ENCODE results near the gene KCNJ10.
"Not testable (repeated sequence)": the region's sequence is repeated elsewhere in the genome, so short reads cannot be mapped to it uniquely, and the experiment has no call there.

KCNJ10 gene

GRCh38 chr1:160069460-160070231 lies at the start of gene KCNJ10:
KCNJ10 (minus strand) TSS chr1:160070160; CDS start chr1:160042532, 27,628 bp downstream.
- DNase-seq: no peak

DNA sequence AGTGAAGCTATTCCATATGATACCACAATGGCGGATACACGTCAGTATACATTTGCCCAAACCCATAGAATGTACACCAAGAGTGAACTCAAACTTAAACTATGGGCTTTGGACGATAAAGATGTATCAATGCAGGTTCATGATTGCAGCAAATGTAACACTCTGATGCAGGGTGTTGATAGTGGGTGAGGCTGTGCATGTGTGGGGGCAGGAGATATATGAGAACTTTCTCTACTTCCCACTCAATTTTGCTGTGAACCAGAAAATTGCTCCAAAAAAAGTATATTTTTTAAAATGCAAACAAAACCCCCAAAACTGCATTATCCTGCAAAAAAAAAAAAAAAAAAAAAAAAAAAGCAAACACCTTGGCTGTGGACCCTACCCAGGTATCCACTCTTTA lies 49.0 kb upstream of the KCNJ10 start:
- DNase-seq: no peak

DNA sequence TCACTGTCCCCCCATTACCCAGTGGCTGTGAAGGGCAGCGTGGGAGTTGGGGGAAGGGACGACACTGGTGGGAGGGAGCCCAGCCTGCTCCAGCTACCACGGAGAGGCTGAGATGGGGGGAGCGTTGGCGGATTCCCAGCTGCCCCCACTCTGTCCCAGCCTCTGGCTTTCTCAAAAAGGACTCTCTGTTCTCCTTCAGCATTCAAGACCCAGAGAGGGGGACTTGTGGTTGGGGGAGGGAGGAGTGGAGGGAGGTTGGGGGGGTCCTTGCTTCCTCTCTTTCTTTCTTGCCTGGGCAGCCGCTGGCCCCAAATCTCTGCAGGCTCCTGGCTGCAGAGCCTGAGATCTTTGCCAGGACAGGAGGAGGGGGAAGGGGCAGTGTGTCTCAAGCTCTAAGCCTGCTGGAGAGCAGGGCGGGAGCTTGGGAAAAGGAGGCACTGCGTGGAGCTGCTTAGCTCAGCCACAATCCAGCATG lies 47.8 kb upstream of the KCNJ10 start:
- peak in 1 of 2 experiments; percentile 45 for DNase-seq

DNA sequence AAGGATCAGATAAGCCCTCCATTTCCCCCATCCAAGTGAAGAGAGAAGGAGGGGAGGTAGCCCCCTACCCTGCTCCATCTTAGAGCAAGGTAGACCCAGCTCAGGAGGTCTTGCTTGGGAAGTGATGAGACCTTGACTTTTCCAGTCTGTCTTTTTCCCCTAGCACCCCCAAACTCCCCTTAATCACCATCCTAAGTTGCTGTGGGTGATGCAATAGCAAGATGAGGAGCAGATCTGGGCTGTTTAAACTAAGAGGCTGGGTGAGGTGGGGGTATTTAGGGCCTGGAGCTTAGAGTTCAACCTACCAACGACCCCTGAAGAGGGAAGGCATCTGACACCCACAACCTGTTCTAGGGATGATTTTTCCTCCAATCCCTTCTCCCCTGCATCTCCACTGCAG lies 47.3 kb upstream of the KCNJ10 start:
- no peak for DNase-seq

DNA sequence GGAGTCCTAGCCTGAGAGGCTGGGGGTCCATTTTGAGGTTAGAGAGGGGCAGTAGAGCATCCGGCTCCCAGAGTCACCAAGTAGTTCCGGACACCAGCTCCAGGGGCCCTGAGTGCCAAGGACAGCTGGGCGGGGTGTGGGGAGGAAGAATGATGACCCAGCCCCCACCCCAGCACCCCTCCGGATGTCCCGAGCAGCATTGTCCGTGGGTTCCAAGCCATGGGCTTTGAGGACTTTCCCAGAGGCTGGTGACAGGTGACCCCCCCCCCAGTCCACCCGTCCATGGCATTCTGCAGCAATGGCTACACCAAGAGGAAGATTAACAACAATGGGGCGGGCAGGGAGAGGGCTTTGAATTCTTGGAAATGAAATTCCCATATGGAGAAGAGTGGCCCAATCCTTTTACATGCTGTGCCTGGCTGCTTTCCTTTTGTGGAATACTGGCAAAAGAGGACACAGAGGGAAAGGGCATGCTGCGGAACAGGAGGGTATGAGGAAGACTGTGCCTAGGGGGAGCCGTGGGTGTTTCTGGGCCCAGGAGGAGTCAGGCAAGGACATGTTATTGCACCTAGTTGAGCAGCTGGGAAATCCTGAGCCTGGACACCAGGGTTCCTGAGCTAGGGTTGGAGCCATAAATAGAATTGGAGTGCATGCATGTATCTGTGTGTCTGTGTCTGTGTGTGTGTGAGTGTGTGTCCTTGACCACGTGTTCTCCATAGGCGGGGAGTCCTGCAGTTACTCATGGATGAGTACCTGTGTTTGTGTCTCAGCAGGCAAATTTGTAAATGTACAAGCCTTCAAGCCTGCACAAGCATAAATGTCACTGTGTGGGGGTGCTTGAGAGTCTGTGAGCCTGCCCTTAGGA lies 46.6 kb upstream of the KCNJ10 start:
- no peak for DNase-seq

- no peak for DNase-seq
Observed at GRCh38 chr1:160115545-160116282, 45.8 kb upstream of the KCNJ10 start, which contains the start of gene ATP1A2. ATP1A2 (plus strand) TSS chr1:160115759; CDS start chr1:160115862, 103 bp downstream.

DNA sequence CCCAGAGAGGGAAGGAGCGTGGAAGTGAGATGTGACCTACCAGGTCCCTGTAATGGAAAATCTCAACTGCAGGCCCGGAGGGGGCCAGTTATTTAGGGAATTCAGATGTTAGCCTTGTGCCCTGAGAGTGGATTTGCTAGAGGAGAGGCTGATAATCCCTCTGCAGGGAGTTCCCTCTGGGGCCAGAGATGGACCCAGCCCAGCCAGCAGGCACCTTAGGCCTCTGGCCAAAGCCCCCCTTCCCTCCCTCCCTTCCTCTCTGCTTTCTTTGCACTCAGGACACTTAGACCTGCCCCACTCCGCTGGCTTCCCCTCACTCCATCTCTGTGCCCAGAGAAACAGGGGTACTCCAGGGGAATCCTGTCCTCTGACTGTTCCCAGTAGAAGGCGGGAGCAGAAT lies 44.1 kb upstream of the KCNJ10 start:
- no peak for DNase-seq

DNA sequence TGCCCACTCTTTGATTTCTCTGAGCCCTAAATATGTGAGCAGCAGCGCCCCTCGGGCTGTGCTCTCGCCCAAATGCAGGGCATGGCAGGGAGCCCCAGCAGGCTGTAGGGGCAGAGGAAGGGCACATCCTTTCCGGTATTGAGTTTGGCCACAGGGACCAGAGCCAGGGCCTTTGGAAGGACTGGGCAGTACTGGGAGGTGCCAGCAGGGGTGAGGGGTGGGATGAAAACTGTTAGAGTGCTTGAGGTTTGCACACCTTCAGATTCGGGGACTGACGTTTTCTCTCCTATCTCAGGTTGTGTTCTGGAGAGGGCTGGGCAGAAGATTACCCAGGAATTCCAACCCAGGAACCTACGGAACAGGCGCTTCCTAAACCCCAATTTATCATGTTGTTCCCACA lies 43.4 kb upstream of the KCNJ10 start:
- no peak for DNase-seq

GRCh38 chr1:160112357-160112756 lies 42.4 kb upstream of the KCNJ10 start:
- DNase-seq: no peak

- not testable (repeated sequence) for DNase-seq
Observed at GRCh38 chr1:160111462-160111861, 41.5 kb upstream of the KCNJ10 start.

DNA sequence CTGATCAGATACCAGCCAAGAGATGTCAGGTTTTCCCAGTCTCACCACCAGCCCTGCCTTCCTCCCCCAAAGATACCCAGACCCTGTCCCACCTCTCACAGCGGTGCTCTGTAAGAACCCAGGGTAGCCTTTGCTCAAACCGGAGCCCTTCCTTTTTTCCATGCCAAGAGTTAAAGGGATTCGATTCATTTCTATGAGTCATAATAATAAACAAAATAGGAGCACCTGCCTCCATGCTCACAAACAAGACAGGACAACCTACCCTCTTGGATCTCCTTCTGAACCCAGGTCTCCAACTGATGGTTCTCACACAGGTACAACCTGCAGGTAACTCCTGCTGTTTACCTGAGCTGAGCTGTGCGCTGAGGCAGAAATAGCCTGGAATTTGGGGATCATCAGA lies 39.7 kb upstream of the KCNJ10 start:
- DNase-seq: no peak

DNA sequence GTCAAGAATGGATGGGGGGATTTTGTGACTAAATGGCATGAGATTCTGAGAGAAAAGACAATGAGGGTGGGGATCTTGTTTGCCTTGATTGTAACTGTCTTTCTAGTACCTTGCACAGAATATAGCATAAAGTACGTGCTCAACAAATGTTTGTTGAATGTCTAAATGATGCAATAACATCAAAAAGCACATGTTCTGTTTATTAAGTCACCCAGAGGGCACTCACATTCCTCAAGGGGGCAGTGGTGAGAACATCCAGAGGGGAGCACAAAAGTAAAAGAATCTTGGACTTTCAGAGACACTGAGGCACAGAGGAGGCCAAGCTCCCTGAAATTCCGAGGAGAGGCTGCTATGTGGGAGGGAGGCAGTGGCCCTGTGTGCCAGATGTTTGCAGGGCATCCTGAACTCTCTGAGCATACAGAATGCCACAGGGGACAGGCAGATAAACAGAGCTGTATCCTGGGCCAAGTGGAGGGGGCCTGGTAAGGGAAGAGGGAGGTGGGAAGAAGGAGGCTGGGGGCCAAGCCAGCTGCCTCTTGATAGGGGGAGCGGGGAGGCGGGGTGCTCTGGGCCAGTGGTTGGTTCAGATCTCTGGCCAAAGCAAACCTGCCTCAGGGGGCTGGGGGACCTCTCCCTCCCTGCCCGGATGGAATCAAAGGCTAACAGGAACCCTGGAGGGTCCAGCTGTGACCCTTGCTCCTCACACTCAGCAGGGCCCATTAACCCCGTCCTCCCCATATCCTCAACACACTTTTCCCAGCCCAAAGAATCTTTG lies 39.1 kb upstream of the KCNJ10 start:
- DNase-seq: peak in 1 of 2 experiments; percentile 57

- DNase-seq: no peak
Observed at GRCh38 chr1:160107512-160107911, 37.6 kb upstream of the KCNJ10 start.

- DNase-seq: no peak
Observed at GRCh38 chr1:160105155-160105554, 35.2 kb upstream of the KCNJ10 start.

DNA sequence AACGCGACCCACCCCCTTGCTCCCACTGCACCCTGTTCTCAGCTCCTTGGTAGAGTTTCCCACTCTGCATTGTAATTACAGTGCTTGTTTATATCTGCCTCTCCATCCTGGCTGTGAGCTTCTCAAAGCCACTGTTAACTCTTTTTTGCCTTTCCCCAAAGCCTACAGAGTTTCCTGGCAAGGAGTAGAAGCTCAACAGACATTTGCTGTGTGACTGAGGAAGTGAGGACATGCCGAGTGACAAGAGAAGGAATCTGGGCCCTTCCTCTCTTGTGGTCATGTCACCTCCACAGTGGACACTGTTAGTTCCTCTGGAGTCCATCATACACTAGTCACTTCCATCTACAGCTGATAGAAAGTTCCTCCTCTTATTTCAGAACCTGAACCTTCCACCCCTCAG lies 34.5 kb upstream of the KCNJ10 start:
- DNase-seq: no peak

DNA sequence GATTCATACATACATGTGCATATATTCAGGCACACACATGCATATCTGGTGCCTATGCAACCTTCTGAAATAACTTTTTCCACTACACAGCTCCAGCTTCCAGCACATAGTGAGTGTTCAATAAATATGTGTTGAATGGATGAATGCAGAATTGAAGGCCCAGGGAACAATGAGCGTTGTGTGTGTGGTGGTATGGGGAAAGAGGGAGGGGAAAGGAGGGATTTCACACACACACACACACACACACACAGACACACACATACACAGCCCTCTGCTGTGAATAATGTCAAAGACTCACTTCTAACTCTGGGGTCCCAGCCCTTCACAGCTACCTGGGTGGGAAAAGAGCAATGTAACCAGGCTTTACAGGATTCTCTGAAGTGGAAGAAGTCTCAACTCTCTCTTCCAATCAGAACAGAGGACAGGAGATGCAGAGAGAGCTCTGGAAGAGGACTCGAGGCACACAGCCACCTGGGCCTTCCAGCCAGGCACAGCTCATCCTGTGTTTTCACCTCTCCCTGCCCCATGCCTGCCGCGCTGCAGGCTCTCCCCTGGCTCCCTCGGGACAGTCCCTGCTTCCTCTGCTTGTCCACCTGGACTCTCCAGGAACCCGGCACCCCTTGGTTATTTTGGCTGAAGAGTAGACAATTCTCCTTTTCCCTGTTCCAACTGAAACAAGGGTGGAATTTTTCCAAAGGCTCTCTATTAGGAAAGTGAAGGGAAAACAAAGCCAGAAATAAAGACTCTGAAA lies 33.9 kb upstream of the KCNJ10 start:
- no peak for DNase-seq

- no peak for DNase-seq
Observed at GRCh38 chr1:160101717-160102522, 32.0 kb upstream of the KCNJ10 start.

GRCh38 chr1:160101037-160101716 lies 31.2 kb upstream of the KCNJ10 start:
- peak; percentile 78 to 89 for DNase-seq

DNA sequence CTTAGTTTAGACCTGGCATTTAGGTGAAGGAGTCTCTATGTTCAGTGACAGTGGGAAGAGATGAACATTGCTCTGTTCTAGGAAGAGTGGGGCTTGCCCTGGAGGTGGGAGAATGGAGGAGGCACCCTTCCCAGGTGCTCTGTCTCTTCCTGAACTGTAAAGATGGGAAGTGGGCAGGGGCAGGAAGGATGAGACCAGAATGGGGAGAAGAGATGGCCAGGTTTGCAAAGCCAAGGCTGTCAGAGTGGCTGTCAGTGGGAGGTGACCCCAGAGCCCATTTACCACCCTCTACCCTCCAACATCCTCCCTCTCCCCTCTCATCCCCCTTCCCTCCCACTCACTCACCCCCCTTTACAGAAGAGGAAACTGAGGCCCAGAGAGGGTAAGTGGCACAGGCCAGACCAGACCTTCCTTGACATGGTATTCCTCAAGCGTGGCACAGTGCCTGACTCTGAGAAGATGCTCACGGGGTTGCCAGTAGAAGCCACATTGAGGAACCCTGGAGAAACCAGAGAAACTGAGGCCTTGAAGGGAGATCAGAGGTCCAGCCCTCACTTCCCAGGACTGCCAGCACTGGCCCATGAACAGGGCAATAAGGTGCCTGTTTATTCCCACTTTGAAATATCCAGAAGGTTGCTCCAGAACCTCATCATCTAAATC lies 29.9 kb upstream of the KCNJ10 start:
- no peak for DNase-seq

Data from NCI-H446 (cell line).